Effector CD4-positive, alpha-beta T cell (primary cell): Measurements from ENCODE around the gene LGALS3BP.
"Not testable (repeated sequence)": the region's sequence is repeated elsewhere in the genome, so short reads cannot be mapped to it uniquely, and the experiment has no call there.

ENCODE experiments used
- DNase-seq: peaks from one replicate; pipeline ENCODE4 v3.0.0-alpha.2; 2020

Gene LGALS3BP

GRCh38 chr17:78960928-78961327, 18.8 kb downstream of the LGALS3BP start:
- DNase-seq: no peak

- no peak for DNase-seq
Observed at GRCh38 chr17:78959803-78960202, 19.9 kb downstream of the LGALS3BP start.

DNA sequence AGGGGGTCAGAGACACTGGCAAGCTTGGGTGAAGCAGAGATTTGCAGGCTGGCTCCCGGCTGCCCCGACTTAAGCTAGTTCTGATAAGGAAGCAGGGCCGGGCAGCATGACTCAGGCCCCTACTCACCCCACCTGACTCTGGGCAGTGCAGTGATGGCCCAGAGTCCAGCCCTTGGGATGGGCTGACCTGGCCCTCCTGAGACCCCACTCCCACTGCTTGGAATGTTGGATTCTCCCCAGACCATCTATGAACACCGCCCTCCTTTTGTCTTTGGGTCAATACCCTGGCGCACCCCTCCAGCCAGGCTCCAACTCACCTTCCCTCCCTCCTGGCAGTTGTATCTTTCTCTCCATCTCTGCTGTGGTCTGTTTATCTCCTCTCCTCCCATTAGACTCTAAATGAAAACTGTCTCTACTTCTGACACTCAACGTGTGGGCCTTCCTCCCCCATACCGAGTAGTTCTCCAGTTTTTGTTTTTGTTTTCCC, 21.0 kb downstream of the LGALS3BP start:
- no peak for DNase-seq

DNA sequence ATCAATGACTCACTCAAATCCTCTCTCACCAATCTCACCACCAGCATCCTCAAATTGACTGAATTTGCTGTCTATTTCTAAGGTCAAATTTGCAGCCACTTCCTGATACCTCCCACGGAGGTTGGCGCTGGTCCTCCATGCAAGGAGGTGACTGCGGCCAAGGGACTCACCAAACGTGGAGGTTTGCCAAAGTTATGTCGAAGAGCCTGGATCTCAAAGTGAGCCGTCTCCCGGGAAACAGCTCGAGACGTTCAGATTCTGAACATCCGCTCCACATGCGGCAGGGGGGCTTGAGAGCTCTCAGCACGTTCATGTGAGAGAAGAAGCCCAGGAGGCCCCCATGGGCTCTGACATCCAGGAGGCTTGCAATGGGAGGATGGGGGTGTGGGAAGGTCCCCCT, 22.6 kb downstream of the LGALS3BP start:
- DNase-seq: no peak

- DNase-seq: no peak
Observed at GRCh38 chr17:78956254-78956653, 23.5 kb downstream of the LGALS3BP start.

GRCh38 chr17:78954684-78955083, 25.0 kb downstream of the LGALS3BP start:
- DNase-seq: no peak

DNA sequence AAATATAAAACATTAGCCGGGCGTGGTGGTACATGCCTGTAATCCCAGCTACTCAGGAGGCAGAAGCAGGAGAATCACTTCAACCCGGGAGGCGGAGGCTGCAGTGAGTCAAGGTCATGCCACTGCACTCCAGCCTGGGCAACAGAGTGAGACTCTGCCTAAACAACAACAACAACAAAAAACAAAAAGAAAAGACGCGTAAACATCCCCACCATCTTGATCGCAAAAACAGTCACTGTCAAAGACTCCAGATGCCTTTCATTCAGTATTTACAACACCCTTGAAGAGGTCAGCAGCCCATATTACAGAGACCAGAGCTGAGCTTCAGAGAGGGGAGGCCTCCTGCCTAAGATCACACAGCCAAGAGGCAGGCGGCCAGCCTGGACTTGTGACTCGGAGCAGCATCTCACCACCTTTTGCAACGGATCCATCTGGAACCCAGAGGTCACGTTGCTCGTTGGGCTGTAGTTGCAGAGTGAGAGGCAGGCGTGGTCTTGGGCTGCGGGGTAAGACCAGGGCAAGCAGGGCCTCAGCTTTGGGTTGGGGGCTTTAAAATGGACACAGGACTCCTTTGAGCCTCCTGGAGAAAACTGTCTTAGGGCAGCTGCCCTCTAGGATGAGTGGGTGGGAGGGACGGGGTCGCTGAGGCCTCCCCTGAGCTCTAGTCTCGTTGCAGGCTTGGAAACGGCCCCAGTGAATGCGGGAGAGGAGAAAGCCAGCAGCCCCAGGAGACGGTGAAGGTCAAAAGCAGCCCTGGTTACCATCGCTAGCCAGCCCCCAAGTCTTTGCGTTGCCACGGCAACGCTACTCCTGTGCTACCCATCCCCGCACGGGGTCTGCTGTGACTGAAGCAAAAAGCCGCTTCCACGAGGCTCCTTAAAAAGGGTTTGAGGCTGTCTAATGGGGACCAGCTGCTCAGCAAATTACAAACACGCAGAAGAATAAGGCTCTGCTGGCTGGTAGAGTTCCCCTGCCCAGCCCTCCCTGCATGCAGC, 26.1 kb downstream of the LGALS3BP start:
- no peak for DNase-seq

DNA sequence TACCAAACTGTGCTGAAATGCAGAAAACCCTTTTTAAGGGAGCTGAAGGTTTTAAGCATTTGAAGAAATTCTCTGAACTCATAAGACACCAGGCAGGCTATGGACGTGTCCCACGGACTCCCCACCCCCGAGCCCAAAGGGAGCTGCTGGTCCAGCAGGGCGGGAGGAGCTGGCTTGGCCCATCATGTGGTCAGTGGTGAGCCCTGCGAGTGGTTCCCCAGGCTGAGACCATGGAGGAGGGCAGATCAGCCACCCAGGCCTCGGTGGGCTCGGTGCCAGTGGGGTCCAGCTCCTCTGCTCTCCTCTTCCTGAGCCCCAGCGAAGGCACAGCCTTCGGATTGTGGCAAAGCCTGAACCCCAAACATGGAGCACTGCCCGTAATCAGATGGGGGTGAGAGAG, 27.0 kb downstream of the LGALS3BP start:
- DNase-seq: no peak

DNA sequence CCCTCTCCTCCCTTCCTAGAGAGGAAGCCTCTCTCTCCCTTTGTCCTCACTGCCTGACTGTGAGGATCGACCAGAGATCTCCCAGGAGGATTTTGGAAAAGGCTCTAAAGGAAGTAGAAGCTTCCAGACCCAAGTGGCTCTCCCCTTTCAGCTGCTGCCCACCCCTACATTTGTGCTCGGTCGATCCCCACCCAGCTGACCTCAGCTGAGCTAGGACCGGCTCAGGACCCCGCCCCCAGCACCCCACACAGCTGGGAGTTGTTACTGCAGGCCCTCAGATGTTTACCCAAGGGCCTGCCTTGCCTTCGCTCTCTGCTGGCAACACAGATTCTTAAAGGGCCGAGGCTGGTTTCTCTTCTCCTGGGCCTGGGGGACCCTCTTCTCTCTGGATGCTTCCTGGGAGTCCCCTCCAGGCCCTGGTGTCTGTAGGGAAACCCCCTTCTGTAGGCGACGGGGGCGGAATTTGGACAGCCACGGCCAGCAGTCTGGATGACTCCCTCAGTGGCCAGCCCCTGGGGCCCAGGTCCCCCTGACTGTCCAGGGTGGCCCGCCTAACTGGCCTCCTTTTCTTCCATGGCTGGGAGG, 27.7 kb downstream of the LGALS3BP start:
- DNase-seq: no peak

DNA sequence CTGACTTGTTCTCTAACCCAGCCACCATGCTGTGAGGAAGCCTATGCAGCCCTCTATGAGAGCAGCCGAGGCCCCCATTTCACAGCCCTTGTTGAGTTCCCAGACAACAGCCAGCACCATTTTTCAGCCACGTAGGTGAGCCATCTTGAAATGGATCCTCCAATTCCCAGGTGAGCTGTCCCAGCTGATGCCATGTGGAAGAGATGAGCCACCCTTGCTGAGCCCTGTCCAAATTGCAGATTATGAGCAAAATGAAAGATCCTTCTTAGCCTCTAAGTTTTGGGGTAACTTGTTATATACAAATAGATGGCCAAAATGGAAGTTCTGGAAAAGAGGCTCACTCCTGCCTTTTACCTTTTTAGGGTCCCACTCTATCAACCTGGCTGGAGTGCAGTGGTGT, 28.9 kb downstream of the LGALS3BP start:
- no peak for DNase-seq

GRCh38 chr17:78947235-78948149, 32.2 kb downstream of the LGALS3BP start:
- DNase-seq: no peak

DNA sequence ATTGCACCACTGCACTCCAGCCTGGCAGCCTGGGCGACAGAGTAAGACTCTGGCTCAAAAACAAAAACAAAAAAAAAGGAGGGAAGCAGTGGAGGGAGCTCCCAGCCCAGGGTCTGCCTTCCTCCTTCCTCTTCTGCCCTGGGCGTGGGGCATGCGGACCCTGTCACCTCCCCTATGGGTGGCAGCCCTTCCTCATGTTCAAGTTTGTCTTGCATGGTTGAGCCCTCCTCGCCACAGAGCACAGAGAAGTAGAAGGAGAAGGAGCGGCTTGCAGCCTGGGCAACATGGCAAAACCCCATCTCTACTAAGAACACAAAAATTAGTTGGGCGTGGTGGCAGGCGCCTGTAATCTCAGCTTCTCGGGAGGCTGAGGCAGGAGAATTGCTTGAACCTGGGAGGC, 33.1 kb downstream of the LGALS3BP start:
- DNase-seq: no peak

- no peak for DNase-seq
Observed at GRCh38 chr17:78946131-78946530, 33.6 kb downstream of the LGALS3BP start.

DNA sequence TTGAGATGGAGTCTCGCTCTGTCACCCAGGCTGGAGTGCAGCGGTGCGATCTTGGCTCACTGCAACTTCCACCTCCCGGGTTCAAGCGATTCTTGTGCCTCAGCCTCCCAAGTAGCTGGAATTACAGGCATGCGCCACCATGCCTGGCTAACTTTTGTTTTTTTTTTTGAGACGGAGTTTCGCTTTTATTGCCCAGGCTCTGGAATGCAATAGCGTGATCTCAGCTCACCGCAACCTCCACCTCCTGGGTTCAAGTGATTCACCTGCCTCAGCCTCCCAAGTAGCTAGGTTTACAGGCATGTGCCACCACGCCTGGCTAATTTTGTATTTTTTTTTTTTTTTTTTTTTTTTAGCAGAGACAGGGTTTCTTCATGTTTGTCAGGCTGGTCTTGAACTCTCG, 34.3 kb downstream of the LGALS3BP start:
- DNase-seq: not testable (repeated sequence)

DNA sequence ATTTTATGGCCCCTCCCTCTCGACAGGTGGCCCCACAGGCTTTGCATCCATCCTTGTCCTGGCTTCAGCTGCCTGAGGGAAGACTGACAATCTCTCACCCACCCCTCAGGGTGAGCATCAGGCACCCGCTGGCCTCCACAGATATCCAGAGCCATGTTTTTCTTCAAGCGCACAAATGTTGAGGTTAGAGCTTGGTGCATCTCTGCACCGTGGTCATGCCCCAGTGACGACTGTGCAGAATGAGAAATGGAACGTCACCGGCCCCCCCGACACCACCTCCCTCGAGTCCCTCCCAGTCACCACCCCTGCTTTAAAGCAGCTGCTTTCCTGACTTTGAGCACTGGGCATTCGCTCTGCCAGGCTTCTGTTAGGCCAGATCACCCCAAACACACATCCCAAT, 34.8 kb downstream of the LGALS3BP start:
- no peak for DNase-seq

DNA sequence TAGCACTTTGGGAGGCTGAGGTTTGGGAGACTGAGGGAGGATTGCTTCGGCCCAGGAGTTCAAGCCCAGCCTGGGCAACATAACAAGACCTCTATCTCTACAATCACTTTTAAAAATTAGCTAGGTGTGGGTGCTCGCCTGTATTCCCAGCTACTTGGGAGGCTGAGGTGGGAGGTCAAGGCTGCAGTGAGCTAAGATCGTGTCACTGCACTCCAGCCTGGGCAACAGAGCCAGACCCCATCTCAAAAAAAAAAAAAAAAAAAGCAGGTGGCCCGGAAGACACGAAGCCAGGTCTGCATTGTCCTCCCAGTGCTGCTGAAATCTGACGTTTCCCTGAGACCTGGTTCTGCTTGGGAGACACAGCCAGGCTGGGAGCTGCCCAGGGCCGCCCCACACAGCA, 35.7 kb downstream of the LGALS3BP start:
- DNase-seq: no peak

DNA sequence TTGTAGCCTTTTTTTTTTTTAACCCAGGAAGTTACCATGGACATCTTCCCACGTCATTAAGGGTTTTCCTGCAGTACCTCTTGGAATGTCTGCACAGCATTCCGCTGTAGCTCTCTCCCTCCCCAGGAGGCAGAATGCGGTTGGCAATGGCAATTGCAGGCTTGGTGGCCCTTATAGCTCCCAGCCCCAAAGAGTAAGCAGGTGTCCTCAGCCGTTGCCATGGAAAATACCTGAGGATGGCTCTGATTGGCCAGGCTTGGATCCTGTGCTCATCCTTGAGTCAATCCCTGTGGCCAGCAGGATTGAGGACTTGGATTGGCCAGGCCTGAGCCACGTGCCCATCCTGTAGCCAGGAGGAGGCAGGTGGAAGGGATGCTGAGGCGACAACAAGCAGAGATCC, 39.0 kb downstream of the LGALS3BP start:
- DNase-seq: no peak

DNA sequence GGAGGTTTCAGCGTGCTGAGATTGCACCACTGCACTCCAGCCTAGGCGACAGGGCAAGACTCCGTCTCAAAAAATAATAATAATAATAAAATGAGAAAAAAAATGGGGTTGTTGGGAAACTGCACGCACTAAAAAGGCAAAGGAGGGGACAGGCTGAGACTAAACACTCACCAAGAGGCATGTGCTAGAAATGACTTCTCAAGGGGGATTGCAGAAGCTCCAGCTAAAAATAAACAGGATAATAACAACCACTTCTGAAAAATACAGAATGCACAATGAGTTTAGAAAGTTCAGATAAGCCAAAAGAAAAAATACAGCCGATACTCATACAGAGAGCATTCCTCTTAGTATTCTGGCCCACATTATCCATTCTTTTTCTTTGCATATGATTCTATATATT, 39.5 kb downstream of the LGALS3BP start:
- DNase-seq: no peak

DNA sequence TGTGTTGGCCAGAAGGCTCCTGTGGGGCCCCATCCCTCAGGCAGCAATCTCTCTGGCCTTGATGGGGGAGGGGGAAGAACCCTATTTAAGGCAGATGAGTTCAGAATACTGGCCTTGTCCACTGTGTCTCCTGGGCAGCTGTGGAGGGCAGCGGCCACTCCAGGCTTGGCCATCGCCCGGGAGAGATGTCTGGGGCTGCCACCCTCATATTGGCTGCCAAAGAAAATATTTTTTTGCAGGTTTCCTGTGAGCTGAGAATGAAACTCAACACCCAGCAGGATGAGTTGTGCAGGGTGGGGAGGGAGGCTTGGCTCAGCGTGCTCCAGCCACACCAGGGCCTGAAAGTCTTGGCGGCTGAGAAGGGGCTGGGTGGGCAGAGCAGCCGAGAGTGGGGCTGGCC, 40.1 kb downstream of the LGALS3BP start:
- DNase-seq: no peak

GRCh38 chr17:78937561-78937960, 42.2 kb downstream of the LGALS3BP start:
- DNase-seq: no peak

DNA sequence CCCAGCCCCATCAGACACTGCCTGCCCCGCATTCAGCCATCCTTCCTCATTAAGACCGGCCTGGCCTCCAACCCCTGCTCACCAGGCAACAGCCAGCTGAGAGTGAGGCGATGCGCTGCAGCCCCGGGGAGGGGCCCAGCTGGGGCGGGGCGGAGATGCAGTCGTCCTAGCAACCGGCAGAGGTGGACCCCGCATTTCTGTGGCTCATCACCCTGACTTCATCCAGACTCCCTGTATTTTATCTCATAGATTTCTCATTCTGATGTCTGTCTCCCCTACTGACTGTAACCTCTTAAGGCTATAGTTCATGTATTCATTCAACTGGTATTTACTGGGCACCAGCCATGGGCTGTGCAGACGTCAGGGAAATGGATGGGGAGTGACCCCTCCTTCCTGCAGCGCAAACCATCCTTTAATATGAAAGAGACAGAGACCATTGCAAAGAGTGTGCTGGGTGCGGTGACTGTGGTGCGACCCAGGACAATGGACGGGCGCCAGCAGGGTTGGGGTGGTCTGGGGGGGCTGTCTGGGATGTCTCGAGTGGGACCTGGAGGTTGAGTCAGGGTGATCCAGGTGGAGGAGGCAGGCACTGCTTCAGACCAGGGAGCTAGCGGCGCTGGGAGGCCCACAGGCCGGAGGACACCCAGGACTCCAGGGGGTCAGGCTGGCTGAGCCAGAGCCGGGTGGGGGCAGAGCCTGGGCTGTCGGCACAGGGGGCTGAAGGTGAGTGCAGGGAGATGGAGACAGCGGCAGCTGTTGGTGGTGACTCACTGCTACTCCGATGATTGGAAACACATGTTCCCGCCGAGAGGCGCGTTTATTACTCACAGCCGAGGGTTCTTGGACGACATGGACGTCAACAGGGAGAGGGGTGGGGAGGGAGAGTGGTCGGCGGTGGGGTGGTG, 44.1 kb downstream of the LGALS3BP start:
- DNase-seq: no peak
